ENCODE data around the gene GRPEL2.

The GRPEL2 gene

DNA sequence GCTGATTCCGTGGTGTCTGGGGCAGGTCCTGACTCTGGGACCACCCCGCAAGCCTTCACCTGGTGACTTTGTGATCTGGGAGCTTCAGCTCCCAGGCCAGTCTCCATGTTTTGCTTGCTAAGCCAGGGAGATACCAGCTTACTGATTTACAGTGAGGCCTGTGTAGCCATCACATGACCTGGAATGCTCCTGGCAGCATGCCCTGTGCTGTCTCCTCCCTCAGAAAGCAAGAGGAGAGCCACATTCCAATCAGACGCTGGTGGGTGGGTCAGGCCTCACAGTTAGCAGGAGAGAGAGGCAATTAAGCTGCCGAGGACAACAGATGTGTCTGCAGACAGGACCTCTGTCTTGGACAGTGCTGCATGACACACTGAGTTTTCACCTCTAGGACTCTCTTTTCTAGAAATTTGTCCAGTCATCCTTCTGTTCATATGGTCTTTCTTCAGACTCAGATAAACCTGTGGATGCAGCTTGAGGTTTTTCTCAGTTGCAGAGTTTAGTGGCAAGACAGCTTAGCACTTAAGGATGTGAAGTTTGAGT is 24.4 kb upstream of the GRPEL2 start:
- peak; percentile 48 for DNase-seq

DNA sequence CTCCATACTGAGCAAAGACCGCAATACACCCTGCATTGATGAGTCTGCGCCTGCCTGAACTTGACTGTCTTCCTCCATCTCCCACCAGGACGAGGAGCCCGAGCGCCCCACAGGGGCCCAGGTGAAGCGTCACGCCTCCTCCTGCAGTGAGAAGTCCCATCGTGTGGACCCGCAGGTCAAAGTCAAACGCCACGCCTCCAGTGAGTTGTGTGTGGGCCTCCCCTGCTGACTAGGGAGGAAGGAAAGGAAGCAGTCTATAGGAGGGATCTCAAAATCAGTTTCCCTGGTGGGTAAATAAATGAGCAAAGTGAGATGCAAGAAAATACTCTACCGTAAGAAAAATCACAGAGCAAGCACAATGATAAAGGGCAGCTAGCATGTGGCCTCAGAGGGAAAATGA is 22.8 kb upstream of the GRPEL2 start:
- no peak for DNase-seq

- DNase-seq = no peak
Observed at GRCh38 chr5:149323210-149323609, 22.1 kb upstream of the GRPEL2 start.

DNA sequence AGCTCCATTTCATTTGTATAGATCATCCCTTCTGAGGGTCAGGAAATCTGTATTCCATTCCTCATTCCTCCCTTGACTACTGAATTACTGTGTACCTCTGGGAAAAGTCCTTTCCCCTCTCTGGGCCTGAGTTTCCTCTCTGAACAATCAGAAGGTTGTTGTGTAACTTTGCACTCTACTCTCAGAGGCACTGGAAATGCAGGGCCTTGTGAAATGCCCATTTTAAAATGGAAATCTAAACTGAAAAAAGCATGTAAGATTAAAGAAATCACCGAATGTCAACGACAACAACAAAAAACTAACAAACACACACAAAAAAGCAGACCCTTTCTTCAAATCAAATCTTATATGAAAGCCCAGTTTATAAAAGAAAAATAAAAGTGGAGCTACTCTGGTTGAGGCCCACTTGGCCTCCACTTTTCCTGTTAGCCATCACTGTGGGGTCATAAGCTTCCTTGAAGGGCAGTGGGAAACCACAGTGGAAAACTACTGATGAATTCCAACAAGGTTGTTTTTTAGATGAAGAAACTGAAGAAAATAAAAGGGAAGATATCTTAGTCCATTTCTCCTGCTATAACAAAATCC is 21.6 kb upstream of the GRPEL2 start:
- no peak for DNase-seq

- no peak for DNase-seq
Observed at GRCh38 chr5:149324641-149325040, 20.7 kb upstream of the GRPEL2 start.

DNA sequence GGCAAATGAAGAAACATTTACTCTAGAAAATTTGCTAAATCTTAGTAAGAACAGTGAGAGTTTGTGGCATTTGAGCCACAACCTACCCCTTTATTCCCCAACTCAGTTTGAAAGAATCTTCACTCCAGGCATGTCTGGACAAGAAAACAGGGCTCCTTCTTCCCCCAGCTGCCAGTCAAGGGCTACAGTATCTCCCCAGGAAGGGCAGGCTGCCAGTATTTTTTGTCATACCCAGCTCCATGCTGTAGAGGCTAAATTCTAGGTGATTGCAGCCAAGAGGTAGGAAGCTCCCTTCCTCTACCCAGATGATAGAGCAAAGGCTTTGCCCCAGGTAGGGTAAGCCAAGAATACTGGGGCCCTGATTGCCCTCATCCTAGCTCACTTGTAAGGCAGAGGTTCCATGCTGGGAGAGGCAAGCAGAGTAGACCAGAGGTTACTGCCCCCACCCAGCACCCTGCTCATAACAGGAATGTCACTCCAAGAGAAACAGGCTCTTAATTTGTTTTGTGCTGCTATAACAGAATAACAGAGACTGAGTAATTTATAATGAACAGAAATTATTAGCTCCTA is 20.0 kb upstream of the GRPEL2 start:
- no peak for DNase-seq

DNA sequence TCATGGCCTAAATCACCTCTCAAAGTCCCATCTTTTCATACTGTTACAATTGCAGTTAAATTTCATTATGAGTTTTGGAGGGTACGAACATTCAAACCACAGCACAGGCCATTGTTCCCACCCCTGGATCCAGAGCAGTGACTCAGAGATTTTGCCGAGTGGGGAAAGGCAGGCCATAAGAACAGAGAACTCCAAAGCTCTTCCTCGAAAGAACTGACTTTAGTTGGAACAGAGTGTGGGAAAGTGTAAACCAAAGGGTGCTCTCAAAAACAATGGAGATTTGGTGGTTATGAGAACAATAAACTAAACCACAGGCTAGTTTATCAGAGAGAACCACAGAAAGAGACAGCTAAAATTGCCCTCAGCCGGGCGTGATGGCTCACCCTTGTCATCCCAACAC is 19.4 kb upstream of the GRPEL2 start:
- no peak for DNase-seq

DNA sequence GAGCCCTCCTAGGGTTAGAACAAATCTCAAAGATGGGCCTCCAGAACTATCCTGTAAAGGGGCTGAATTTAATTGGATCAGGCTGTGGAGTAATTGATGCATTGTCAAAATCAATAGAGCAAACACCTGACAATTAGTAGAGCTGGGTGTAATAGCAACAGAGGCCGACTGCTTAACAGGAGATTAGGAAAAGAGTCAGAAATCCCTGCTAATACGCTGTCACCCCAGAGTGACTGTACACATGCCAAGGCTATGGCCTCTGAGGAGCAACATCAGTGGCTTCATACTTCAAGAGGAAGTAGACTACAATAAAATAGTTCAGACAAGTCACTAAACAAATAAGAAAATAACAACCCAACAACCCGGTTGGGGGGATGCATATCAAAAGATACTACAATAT is 18.7 kb upstream of the GRPEL2 start:
- DNase-seq = no peak

- no peak for DNase-seq
Observed at GRCh38 chr5:149328177-149328576, 17.1 kb upstream of the GRPEL2 start.

DNA sequence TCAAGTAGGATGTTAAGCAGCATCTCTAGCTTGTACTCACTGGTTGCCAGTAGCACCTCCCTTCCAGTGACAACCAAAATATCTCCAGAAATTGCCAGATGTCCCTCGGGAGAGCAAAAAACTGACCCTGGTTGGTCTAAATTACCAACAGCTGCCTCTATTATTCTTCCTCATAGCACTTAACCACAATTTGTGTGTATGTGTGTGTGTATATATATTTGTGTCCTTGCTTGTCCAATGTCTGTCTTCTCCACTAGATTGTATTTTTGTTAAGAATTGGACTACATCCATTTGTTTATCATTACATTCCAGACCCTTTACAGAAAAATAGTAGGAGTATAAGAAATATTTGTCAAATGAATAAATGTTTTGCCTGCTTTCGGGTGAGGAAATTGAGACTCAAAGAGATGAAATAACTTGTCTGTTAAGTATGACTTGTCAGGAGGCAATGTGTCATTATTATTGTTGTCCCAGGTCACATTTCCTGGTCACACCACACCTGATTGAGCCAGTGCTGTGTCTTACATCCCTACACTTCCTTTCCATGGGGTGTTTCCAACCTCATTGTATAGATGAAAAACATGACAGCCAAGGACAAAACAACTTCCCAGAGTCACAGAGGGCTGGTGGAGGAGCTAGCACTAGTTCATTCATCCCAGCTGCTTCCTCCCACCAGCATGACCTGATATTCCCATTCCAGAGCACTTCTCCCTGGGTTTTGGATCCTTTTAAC is 11.4 kb upstream of the GRPEL2 start:
- DNase-seq = no peak

GRCh38 chr5:149337736-149338135 is 7.6 kb upstream of the GRPEL2 start:
- DNase-seq = no peak

- DNase-seq = no peak
Observed at GRCh38 chr5:149338364-149338763, 6.9 kb upstream of the GRPEL2 start.

- DNase-seq = no peak
Observed at GRCh38 chr5:149340920-149341319, 4.4 kb upstream of the GRPEL2 start.

GRCh38 chr5:149341876-149342275 is 3.4 kb upstream of the GRPEL2 start:
- DNase-seq = no peak

DNA sequence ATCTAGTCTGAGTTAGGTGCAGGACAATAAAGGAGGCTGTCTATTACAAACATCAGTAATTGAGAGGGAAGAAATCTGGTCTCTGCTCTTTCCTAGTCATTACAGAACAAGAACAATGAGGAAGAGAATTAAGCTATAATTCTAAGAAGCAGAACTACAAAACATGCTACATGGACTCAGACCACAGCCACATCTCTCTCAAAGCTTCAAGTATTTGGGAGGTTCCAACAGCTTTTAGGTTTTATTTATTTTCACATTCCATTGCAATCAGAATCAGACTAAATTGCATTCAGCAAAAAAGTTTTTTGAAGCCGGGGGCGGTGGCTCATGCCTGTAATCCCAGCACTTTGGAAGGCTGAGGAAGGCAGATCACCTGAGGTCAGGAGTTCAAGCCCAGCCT is 1.1 kb upstream of the GRPEL2 start:
- DNase-seq = no peak

GRCh38 chr5:149345892-149346222 is 558 bp downstream of the GRPEL2 start:
- DNase-seq = no peak

DNA sequence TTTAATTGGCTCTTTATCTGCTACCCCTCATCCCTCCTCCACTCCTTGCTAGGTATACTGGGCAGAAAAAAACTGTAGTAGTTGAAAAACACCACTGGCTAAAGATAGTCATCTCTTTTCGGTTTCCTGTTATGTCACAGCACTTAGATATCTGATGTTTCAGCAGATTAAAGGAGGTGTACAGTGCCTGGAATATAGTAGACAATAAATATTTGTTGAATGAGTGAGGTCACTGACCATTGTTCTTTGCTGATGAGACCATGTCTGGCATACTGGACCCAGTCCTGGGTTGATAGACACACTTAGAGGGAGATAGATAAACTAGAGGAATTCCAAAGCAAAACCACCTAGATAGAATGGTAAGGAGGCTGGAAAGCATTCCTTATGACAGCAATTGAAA is 3.2 kb downstream of the GRPEL2 start:
- no peak for DNase-seq

DNA sequence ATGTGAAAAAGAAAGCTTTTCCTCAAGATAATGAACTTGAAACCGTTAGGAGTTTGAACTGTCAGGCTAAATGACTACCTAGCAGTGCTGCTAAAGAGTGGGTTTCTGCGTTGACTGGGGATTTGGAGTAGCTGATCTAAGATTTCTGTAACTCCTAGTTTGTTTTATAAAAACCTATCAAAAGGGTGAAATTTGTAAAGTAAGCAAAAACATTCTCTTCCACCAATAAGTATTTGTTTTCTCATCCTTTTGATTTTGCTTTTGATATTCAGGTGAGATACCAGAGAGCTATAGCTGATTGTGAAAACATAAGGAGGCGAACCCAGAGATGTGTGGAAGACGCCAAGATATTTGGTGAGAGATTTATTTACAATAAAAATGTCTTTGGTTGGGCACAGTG is 4.1 kb downstream of the GRPEL2 start:
- no peak for DNase-seq

- DNase-seq = no peak
Observed at GRCh38 chr5:149352169-149352568, 6.9 kb downstream of the GRPEL2 start.

GRCh38 chr5:149353911-149354310 is 8.6 kb downstream of the GRPEL2 start:
- DNase-seq = no peak

- no peak for DNase-seq
Observed at GRCh38 chr5:149355688-149356087, 10.4 kb downstream of the GRPEL2 start.

GRCh38 chr5:149356391-149356790 is 11.1 kb downstream of the GRPEL2 start:
- no peak for DNase-seq

DNA sequence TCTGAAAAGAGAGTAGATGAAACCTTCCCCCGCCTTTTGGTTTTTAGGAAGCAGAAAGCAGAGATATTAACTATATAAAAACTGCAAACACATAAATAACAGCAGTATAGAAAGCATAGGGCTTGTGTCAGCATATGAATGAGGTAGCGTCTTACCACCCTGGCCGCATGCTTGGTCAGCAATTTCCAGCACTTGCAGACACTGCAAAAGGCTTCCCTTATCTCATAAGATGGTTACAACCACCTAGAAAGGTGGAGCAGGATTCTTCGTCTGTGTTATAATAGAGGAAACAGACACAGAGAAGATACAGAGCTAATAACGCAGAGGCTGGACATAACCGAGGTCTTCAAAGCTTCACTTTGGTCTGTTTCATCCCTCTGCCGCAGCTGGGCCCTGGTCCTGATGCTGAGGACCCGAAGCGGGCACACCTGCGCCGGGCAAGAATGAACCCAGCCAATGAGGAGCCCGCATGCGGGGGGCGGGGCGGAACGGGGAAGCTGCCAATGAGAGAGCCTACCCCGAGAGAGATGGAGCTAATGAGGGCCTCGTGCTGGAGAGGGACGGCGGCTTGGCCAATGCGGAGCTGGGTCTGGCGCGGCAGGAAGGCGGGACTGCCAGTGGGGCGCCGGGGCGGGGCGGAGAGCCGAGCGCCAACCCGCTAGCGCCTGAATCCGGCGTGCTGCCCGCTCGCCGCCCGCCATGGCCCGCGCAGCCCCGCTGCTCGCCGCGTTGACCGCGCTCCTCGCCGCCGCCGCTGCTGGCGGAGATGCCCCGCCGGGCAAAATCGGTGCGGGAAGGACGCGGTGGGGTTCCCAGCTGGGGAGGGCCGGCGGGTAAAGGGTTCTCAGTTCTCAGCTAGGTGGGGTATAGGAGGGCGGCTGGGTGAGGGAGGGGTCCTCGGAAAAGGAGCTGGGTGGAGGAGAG is 12.3 kb downstream of the GRPEL2 start, which contains the start of gene PCYOX1L:
Gene PCYOX1L (plus strand): TSS at position 677 of the 924 bp plus-strand sequence. CDS start 23 bp downstream, at position 700.
- DNase-seq = peak; percentile 80

All from NCI-H2107 (cell line).